H9 (cell line): ENCODE measurements around the gene DMD. TPM values are rescaled to one million over a fixed set of nuclear protein-coding genes. Genes with fewer than 3 reads are reported as not detected.

Source experiments
- DNase-seq: peaks from one replicate; pipeline ENCODE4 v3.0.0-alpha.2; 2017
- H2AFZ ChIP-seq: one replicate; pipeline ENCODE4 v1.6.1; 2013; ENCODE audit warnings: mild to moderate bottlenecking, low read length, control low read depth, moderate library complexity
- H2AK5ac ChIP-seq: 2 replicates; pipeline ENCODE4 v1.6.1; 2013; ENCODE audit warnings: low read length, control low read depth, mixed read lengths; ENCODE audit not compliant: insufficient read length
- H2BK120ac ChIP-seq: one replicate; pipeline ENCODE4 v1.6.1; 2013; ENCODE audit warnings: low read depth, mild to moderate bottlenecking, low read length, control low read depth, inconsistent platforms; ENCODE audit not compliant: poor library complexity, severe bottlenecking
- H2BK12ac ChIP-seq: 2 replicates; pipeline ENCODE4 v1.6.1; 2013; ENCODE audit warnings: low read length, control low read depth, mixed read lengths, low read depth; ENCODE audit not compliant: insufficient read length
- H2BK15ac ChIP-seq: 2 replicates; pipeline ENCODE4 v1.6.1; 2013; ENCODE audit warnings: low read depth, low read length, control low read depth
- H2BK20ac ChIP-seq: one replicate; pipeline ENCODE4 v1.6.1; 2013; ENCODE audit warnings: low read depth, mild to moderate bottlenecking, low read length, control low read depth, inconsistent platforms; ENCODE audit not compliant: poor library complexity, severe bottlenecking
- H2BK5ac ChIP-seq: 2 replicates; pipeline ENCODE4 v1.6.1; 2013; ENCODE audit warnings: low read length, control low read depth, mixed read lengths; ENCODE audit not compliant: insufficient read length
- H3K14ac ChIP-seq: 2 replicates; pipeline ENCODE4 v1.6.1; 2013; ENCODE audit warnings: low read length, control low read depth; ENCODE audit not compliant: insufficient read depth
- H3K18ac ChIP-seq: 2 replicates; pipeline ENCODE4 v1.6.1; 2013; ENCODE audit warnings: low read depth, mild to moderate bottlenecking, mixed read lengths, low read length, control low read depth; ENCODE audit not compliant: insufficient read length
- H3K23ac ChIP-seq: 2 replicates; pipeline ENCODE4 v1.6.1; 2013; ENCODE audit warnings: low read length, control low read depth, mixed read lengths, low read depth; ENCODE audit not compliant: insufficient read length
- H3K23me2 ChIP-seq: 2 replicates; pipeline ENCODE4 v1.6.1; 2013; ENCODE audit warnings: low read depth, mild to moderate bottlenecking, mixed read lengths, low read length, control low read depth; ENCODE audit not compliant: insufficient read length, poor library complexity, severe bottlenecking
- H3K27ac ChIP-seq: 2 replicates; pipeline ENCODE4 v1.5.1; 2013; ENCODE audit warnings: low read length, control low read depth, mixed read lengths, low read depth; ENCODE audit not compliant: insufficient read length
- H3K27me3 ChIP-seq: 2 replicates; pipeline ENCODE4 v1.6.1; 2013; ENCODE audit warnings: low read length, control low read depth, inconsistent platforms; ENCODE audit not compliant: insufficient read depth
- H3K4ac ChIP-seq: 2 replicates; pipeline ENCODE4 v1.6.1; 2013; ENCODE audit warnings: low read depth, mild to moderate bottlenecking, control low read depth, inconsistent platforms, low read length, moderate library complexity
- H3K4me1 ChIP-seq: 2 replicates; pipeline ENCODE4 v1.6.1; 2013; ENCODE audit warnings: low read length, control low read depth, inconsistent platforms; ENCODE audit not compliant: insufficient read depth
- H3K4me2 ChIP-seq: 2 replicates; pipeline ENCODE4 v1.6.1; 2013; ENCODE audit warnings: low read length, control low read depth, mixed read lengths; ENCODE audit not compliant: insufficient read length, insufficient read depth
- H3K56ac ChIP-seq: 2 replicates; pipeline ENCODE4 v1.6.1; 2013; ENCODE audit warnings: low read depth, mild to moderate bottlenecking, mixed read lengths, low read length, control low read depth; ENCODE audit not compliant: insufficient read length
- H3K79me1 ChIP-seq: 2 replicates; pipeline ENCODE4 v1.6.1; 2013; ENCODE audit warnings: low read depth, mild to moderate bottlenecking, moderate library complexity, low read length, control low read depth, inconsistent platforms; ENCODE audit not compliant: insufficient read depth, poor library complexity, severe bottlenecking
- H3K79me2 ChIP-seq: 2 replicates; pipeline ENCODE4 v1.6.1; 2013; ENCODE audit warnings: low read length, control low read depth, inconsistent platforms; ENCODE audit not compliant: insufficient read depth
- H3K9ac ChIP-seq: 2 replicates; pipeline ENCODE4 v1.6.1; 2013; ENCODE audit warnings: low read length, control low read depth, mixed read lengths; ENCODE audit not compliant: insufficient read length; ENCODE audit errors: extremely low read depth
- H3K9me3 ChIP-seq: one replicate; pipeline ENCODE4 v1.6.1; 2013; ENCODE audit warnings: low read depth, low read length, inconsistent platforms; ENCODE audit not compliant: control insufficient read depth
- H3T11ph ChIP-seq: one replicate; pipeline ENCODE4 v1.6.1; 2013; ENCODE audit warnings: mild to moderate bottlenecking, low read length, control low read depth, inconsistent platforms
- H4K20me1 ChIP-seq: one replicate; pipeline ENCODE4 v1.6.1; 2013; ENCODE audit not compliant: control insufficient read depth, insufficient read length, insufficient read depth
- H4K5ac ChIP-seq: 2 replicates; pipeline ENCODE4 v1.6.1; 2013; ENCODE audit warnings: low read depth, mild to moderate bottlenecking, mixed read lengths, low read length, control low read depth; ENCODE audit not compliant: insufficient read length
- H4K8ac ChIP-seq: replicated peaks from 2 replicates; pipeline ENCODE4 v1.6.1; 2013; ENCODE audit warnings: low read length, control low read depth, mixed read lengths, low read depth; ENCODE audit not compliant: insufficient read length
- H4K91ac ChIP-seq: 2 replicates; pipeline ENCODE4 v1.6.1; 2013; ENCODE audit warnings: low read depth, mild to moderate bottlenecking, moderate library complexity, mixed read lengths, low read length, control low read depth; ENCODE audit not compliant: insufficient read length
- H3K27ac Mint-ChIP-seq, 3 experiments: 2 replicates in 2 of 3; 3 replicates in 1 of 3; pipeline ENCODE4 v1.8.0; 2020 to 2021; ENCODE audit warnings: mixed read lengths in 3 of 3, mild to moderate bottlenecking in 1 of 3, moderate library complexity in 1 of 3
- H3K27me3 Mint-ChIP-seq: 2 replicates; pipeline ENCODE4 v1.8.0; 2021; ENCODE audit warnings: low read depth, mild to moderate bottlenecking, moderate library complexity, mixed read lengths
- H3K36me3 Mint-ChIP-seq, 3 experiments: 2 replicates in 2 of 3; 3 replicates in 1 of 3; pipeline ENCODE4 v1.8.0; 2020 to 2021; ENCODE audit warnings: low read depth in 3 of 3, mixed read lengths in 3 of 3; ENCODE audit not compliant: insufficient read depth in 1 of 3
- H3K4me1 Mint-ChIP-seq, 2 experiments: 2 replicates each; pipeline ENCODE4 v1.8.0; 2020; ENCODE audit warnings: mixed read lengths in 2 of 2
- H3K4me3 Mint-ChIP-seq, 2 experiments: 2 replicates in 1 of 2; 3 replicates in 1 of 2; pipeline ENCODE4 v1.8.0; 2020 to 2021; ENCODE audit warnings: mild to moderate bottlenecking in 2 of 2, mixed read lengths in 2 of 2, moderate library complexity in 1 of 2
- H3K9me3 Mint-ChIP-seq, 2 experiments: 2 replicates in 1 of 2; 3 replicates in 1 of 2; pipeline ENCODE4 v1.8.0; 2020; ENCODE audit warnings: mild to moderate bottlenecking in 2 of 2, mixed read lengths in 2 of 2, moderate library complexity in 1 of 2
- CTCF ChIP-seq: fragments of 200-600 bp; sonication (generic); conservative IDR thresholded peaks from 3 replicates; pipeline ENCODE4 v1.8.0; 2021; ENCODE audit warnings: antibody characterized with exemption, mild to moderate bottlenecking
- WGBS: extraction: QIAGEN DNeasy Blood & Tissue Kit; methylation state at CpG from one replicate; pipeline ENCODE4 v1.1.7; 2013; ENCODE audit warnings: missing lambda C conversion rate, low lambda C conversion rate, mixed read lengths; ENCODE audit not compliant: insufficient read length; ENCODE audit errors: extremely low coverage; 5-methylcytosine and 5-hydroxymethylcytosine counted together
- total RNA-seq: library from RNA; stranded (reverse); gene quantifications from 2 replicates; pipeline ENCODE4 v1.2.1, GENCODE V29; 2021

The DMD gene
- total RNA-seq, 1 experiment from 2014 or later, result 3.8 TPM

DNA sequence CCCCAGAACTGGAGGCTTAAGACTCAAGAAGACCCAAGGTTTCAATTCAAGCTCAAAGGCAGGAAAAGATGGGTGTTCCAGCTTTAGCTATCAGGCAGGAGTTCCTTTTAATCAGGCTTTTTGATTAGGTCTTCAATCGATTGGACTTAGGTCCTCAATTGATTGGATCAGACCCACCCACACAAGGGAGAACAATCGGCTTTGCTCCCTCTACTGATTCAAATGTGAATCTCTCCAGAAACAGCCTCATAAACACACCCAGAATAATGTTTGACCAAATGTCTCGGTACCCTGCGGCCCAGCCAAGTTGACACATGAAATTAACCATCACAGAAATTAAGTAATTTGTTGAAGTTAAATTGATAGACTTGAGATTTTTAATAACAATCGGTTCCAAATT, 1222.4 kb downstream of the DMD start:
- H2BK12ac ChIP-seq, result no peak overlapping the region
- no peak overlapping the region for H4K5ac ChIP-seq
- no peak overlapping the region for H2BK15ac ChIP-seq
- no peak overlapping the region for H3K14ac ChIP-seq
- no peaks in the 10 kb centered on the region for H4K20me1 ChIP-seq
- peaks cover 5 to 6% of the 10 kb centered on the region in 2 experiments; a peak in 3 of 4 replicates for H3K4me1 Mint-ChIP-seq
- H2BK5ac ChIP-seq, result no peak overlapping the region
- no peaks in the 10 kb centered on the region for H3K27me3 ChIP-seq
- H3K9ac ChIP-seq, result no peak overlapping the region
- no peak overlapping the region for H3K4ac ChIP-seq
- peaks cover 54 to 55% of the 10 kb centered on the region in 2 experiments for H3K9me3 Mint-ChIP-seq
- no peak overlapping the region for H4K91ac ChIP-seq
- no peaks in the 10 kb centered on the region; a peak in 1 of 7 replicates for H3K36me3 Mint-ChIP-seq
- no peak overlapping the region for H2AK5ac ChIP-seq
- H3T11ph ChIP-seq, result no peak overlapping the region
- no peak overlapping the region for H2AFZ ChIP-seq
- H3K4me3 Mint-ChIP-seq, result no peak overlapping the region
- no peaks in the 10 kb centered on the region for H3K4me1 ChIP-seq
- H3K4me2 ChIP-seq, result no peak overlapping the region
- H3K18ac ChIP-seq, result no peak overlapping the region
- TF ChIP-seq CTCF, result peak; percentile 37; the same call in 2 of the 3 replicates
- H2BK120ac ChIP-seq, result no peak overlapping the region
- H3K27ac ChIP-seq, result no peak overlapping the region
- no CpG with 5 or more reads among the region's 5 CpGs for WGBS
- H4K8ac ChIP-seq, result no peak overlapping the region
- no peak overlapping the region for H3K23ac ChIP-seq
- H3K79me1 ChIP-seq, result no peaks in the 10 kb centered on the region
- no peak overlapping the region for H2BK20ac ChIP-seq
- no peak overlapping the region for H3K27ac Mint-ChIP-seq
- DNase-seq, result no peak
- H3K9me3 ChIP-seq, result no peaks in the 10 kb centered on the region
- H3K79me2 ChIP-seq, result no peaks in the 10 kb centered on the region
- no peaks in the 10 kb centered on the region for H3K27me3 Mint-ChIP-seq
- no peaks in the 10 kb centered on the region for H3K23me2 ChIP-seq
- H3K56ac ChIP-seq, result no peak overlapping the region
